Transverse colon (tissue), 4 donors: Measurements from ENCODE around the gene STK32A.

Experiments used
- CTCF ChIP-seq, 5 experiments: fragments of 200-600 bp in 3 of 5; fragments of 450-650 bp in 2 of 5; sonication (generic) in 3 of 5; IDR thresholded peaks; 1 replicate in 2 of 5; 2 replicates in 3 of 5; pipeline ENCODE4 v1.5.1; 2016 to 2017; ENCODE audit warnings: antibody characterized with exemption in 5 of 5, inconsistent platforms in 3 of 5, mild to moderate bottlenecking in 2 of 5, moderate library complexity in 1 of 5
- POLR2AphosphoS5 ChIP-seq, 3 donors: sonication (generic); formaldehyde crosslinking; IDR thresholded peaks; one replicate each; pipeline ENCODE4 v1.6.1; 2016; ENCODE audit warnings: antibody characterized with exemption in 3 of 3

GRCh38 chr5:147400126-147400809 is 165.4 kb downstream of the STK32A start:
- TF ChIP-seq CTCF (IDR thresholded peaks at IDR 0.05): no peak
- no peak for TF ChIP-seq POLR2AphosphoS5 (IDR thresholded peaks at IDR 0.05)
